Astrocyte (in vitro differentiated cells and primary cell): Measurements from ENCODE around the gene IL2.

Source experiments
- CTCF ChIP-seq: IDR thresholded peaks from 2 replicates; pipeline ENCODE4 v1.5.1; 2011; ENCODE audit warnings: low read depth, mild to moderate bottlenecking, inconsistent platforms, low read length, moderate library complexity; ENCODE audit not compliant: insufficient read depth
- EZH2 ChIP-seq: IDR thresholded peaks from 2 replicates; pipeline ENCODE4 v1.6.1; 2012; ENCODE audit warnings: mild to moderate bottlenecking, low read length, inconsistent platforms; ENCODE audit not compliant: insufficient read depth

GRCh38 chr4:122503214-122503613, 46.7 kb upstream of the IL2 start:
- TF ChIP-seq EZH2 = no peak
- no peak for TF ChIP-seq CTCF
